HCT116 (cell line): ENCODE data around the gene SDK1.

Experiments used
- CEBPB ChIP-seq: IDR thresholded peaks from 2 replicates; pipeline ENCODE4 v1.6.1; 2012; ENCODE audit warnings: low read depth
- CTCF ChIP-seq, 3 experiments: fragments of 200-600 bp in 1 of 3; sonication (generic) in 1 of 3; IDR thresholded peaks in 2 of 3; conservative IDR thresholded peaks in 1 of 3; 2 replicates each; pipeline ENCODE4 v1.5.1; 2012 to 2017; ENCODE audit warnings: low read depth in 2 of 3, low read length in 2 of 3, antibody characterized with exemption in 1 of 3, borderline replicate concordance in 1 of 3, control low read depth in 1 of 3, mild to moderate bottlenecking in 1 of 3, mixed read lengths in 1 of 3, mixed run types in 1 of 3, moderate library complexity in 1 of 3; ENCODE audit not compliant: insufficient read depth in 1 of 3
- EZH2 ChIP-seq: fragments of 200-600 bp; sonication (generic); IDR thresholded peaks from 2 replicates; pipeline ENCODE4 v1.6.1; 2017; ENCODE audit warnings: antibody characterized with exemption, mixed run types
- YY1 ChIP-seq: IDR thresholded peaks from 2 replicates; pipeline ENCODE4 v1.6.1; 2011; ENCODE audit warnings: low read length, low read depth, moderate library complexity, mild to moderate bottlenecking; ENCODE audit not compliant: insufficient replicate concordance; ENCODE audit errors: extremely low read depth

- TF ChIP-seq EZH2 (no peak), YY1 (no peak), CTCF (IDR thresholded peaks at IDR 0.05 in 2 of 3, conservative IDR thresholded peaks at IDR 0.05 in 1 of 3; ENCODE audit: borderline replicate concordance in 1 of 3, insufficient read depth in 1 of 3, low read depth in 2 of 3, low read length in 2 of 3) (no peak), CEBPB (no peak)
These were observed 627.9 kb downstream of the SDK1 start for GRCh38 chr7:3928727-3929515.
